NCI-H82 (cell line): ENCODE results near the gene GNAZ.
A peak's percentile ranks its signal among the peaks of the same experiment; 100 is the strongest.

Source experiments
- DNase-seq: peaks from one replicate; lab custom pipeline; 2025; lab: John Stamatoyannopoulos, UW

GNAZ gene

DNA sequence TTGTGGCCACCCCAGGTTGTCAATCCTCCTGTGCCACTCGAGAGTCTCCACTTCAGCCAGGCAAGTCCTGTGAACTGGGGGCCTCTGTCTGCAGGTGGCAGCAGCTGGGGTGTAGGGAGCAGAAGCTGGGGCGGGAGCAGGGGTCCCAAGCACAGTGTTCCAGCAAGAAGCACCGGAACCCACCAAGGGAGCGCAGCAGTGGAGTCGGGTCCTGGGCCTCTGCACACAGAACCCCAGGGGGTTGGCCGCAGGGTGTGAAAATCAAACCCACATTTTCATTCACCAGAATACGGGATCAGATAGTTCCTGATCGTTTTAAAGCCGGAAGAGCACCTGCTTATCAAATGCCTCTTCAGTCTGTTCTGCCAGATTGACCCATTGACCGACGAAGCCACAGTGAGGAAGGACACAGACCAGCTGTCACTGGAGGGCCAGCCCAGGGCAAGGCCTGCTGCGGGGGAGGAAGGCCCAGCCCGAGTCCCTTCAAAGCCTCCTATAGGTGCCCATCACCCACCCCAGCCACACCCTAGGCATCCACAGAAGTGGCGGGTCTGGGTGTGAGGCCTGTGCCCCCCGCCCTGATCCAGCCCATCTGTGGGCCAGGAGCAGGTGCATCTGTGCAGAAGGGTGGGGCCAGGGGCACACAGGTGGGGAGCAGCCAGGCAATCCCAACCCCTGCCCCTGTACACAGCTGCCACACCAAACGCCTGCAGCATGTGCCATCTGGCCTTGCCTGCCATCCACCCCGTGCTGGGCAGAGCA, 37.3 kb downstream of the GNAZ start:
- peak; percentile 37 for DNase-seq

DNA sequence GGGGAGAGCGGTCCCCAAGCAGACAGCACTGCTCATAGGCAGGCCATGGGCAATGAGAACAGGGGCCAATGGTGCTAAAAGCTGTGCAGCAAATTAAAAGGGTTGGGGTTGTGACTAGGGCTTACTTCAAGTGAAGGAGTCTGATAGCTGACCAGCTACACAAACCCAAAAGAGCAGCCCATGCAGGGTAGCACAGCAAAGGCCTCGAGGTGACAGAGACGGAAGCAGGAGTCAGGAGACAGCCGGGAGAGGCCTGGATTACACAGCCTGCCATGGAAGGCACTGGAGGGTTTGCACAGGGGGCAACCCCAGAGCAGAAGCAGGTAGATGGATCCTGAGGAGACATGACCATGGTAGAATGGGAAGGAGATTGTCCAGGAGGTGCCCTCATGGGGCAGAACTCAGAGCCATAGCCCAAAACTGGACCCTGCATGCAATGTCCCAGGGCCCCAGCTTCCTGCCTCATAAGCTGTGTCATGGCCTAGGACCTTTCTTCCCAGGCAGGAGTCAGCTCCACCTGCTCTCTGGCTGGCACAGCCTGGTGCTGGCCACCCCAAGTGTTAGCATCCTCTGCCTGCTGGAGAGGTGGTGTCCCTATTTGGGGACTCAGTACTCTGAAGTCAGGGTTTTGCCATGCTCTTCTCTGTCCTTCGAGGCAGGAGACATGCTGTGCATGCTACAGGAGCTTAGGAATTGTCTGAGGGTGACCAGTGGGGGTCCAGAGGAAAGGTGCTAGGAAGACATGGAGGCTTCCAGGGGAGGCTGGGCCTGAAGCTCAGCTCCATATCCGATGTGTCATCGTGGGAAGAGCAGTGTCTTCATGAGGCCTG, 38.1 kb downstream of the GNAZ start:
- DNase-seq = no peak

DNA sequence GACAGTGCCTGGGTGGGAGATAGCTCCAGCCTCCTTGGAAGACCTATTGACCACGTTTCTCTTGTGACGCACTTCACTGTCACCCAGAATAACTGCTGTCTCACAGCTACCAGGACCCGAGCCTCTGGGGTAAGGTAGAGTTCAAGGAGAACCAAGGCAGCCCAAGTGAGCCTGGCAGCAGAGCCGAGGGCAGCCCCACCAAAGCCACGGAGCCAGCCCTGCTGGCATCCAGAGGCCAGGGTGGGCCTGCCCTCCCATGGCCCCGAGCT, 38.7 kb downstream of the GNAZ start:
- no peak for DNase-seq

DNA sequence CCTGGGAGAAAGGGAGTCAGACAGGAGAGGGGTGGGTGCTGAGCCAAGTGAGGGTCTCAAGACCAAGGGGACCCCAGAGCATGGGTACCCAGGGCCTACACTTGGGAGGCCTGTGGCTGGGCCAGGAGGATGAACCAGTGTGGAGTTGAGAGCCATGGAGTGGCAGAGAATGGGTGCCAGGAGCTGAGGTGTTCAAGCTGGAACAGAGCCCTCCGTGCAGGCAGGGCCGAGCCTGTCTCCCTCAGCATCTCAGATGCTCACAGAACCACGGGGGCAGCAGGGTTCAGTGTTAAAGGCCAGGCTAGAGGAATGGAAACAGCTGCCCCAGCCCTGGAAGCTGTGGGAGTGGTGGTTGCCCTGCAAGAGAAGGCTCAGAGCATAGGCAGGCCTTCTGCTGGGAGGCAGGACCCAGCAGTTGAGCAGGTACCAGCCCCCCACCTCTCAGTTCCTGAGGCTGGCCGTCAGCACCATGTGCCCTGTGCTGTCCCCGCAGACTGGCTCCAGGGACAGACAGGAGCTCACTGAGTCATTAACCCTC, 39.2 kb downstream of the GNAZ start:
- DNase-seq = peak; percentile 47

DNA sequence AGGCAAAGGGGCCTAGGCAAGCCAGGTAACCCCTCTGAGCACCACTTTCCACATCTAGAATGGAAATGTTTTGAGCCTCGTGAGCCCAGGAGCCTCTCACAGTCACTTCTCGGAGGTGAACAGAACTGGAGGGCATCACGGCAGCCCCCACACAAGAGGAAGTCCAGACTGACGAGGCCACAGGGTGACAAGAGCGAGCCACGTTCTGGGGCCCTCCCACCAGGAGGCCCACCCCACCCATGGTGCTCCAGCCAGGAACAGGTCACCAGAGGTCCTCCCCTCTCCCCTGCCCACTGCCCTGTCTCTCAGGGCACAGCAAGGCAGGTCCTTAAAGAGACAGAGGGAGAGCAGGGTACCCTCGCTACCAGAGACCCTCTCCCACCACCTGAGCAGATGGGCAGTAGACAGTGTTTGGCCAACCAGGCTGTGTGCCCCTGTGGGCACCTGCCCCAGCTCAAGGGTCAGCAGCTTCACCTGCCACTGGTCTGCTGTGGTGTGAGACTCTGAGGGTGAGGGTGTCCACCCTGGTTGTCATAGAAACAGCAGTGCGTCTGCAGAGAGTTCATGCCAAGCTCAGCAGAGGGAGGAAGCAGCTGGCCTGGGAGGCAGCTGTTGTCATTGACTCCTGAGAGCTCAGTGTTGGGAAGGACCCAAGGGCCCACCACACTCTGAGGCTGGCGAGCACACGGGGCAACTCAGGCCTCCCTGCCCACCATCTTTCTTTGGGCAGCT, 40.0 kb downstream of the GNAZ start:
- DNase-seq = peak; percentile 15

DNA sequence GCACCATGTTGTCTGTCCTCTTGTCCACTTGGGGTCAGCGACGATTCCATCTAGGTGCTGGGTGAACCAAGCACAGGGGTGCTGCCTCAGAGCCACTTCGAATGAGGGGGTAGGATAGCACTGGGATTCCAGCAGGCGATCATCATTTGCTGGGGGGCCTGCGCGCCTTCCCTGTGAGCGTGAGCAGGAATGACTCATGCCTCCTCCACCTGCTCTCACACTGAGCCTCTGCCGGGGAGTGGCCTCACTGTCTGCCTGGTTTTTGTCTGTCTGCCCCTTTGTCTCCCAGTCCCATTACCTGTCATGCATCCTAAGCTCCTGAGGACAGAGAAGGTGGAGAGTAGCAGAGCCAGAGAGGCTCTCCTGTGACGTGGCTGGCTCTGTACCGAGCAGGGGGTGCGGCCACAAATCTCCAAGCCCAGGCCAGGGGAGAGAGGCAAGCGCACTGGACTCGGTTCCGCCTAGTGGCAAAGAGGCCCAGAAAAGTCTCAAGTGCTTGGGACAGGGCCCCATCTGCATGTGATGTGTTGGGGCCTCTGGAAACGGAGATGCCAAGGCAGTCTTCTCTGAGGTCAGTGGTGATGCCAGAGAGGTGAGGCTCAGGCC, 40.7 kb downstream of the GNAZ start:
- peak; percentile 12 for DNase-seq

DNA sequence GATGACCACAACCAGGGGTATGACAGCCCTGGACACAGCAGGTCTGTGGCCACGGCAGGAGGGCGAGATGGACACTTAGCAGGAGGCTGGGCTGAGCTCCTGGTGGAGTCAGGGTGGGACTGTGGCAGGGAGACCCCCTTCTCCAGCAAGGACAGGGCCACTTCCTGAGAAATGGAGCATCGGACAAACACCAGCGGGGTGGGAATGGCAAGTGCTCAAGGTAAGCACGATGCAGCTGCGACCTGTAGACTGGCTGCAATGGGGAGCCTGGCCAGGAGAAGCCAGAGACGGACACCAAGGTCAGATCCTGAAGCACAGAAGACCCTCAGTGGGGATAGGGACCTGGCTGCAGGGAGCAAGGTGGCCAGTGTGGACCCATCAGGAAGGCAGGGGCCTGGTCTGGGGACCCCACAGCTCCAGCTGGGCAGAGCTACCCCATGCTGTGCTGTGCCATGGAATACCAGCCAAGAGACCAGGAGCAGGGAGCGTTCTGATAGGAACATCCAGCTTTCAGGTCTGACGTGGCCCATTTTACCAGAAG, 42.2 kb downstream of the GNAZ start:
- DNase-seq = no peak

DNA sequence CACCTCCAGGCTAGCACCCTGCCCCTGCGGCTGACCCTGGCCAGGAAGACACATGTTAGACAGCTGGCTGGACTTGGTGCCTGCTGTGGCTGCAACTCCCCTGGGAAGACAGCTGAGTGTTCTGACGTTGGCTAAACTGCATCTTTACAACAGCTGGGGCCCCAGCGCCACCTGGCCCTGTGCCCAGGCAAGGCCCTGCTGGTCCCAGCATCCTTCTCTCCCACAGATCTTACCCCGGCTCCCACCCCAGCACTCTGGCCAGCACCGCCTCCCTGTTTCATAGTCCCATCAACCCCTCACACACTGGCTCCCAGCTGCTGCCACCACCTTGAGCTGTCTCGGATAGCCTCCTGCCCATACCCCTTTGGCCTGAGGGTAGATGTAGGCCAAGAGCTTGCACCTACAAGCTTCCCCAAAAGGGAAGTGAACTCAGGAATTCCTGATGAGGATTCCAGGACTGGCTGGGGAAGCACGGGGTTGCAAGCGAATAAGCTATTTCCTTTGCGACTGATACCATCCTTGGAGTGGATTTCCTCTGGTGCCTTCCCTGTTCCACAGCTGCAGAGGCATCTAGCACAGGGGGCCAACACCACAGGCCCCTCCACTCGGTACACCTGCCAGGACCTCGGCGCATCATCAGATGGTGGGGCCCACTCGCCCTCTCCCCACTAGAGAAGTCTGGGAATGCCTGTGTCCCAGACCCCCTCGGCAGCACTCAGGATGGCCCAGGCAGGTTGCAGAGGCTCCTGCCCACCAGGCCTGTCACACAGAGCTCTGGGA, 42.9 kb downstream of the GNAZ start:
- DNase-seq = peak; percentile 81

DNA sequence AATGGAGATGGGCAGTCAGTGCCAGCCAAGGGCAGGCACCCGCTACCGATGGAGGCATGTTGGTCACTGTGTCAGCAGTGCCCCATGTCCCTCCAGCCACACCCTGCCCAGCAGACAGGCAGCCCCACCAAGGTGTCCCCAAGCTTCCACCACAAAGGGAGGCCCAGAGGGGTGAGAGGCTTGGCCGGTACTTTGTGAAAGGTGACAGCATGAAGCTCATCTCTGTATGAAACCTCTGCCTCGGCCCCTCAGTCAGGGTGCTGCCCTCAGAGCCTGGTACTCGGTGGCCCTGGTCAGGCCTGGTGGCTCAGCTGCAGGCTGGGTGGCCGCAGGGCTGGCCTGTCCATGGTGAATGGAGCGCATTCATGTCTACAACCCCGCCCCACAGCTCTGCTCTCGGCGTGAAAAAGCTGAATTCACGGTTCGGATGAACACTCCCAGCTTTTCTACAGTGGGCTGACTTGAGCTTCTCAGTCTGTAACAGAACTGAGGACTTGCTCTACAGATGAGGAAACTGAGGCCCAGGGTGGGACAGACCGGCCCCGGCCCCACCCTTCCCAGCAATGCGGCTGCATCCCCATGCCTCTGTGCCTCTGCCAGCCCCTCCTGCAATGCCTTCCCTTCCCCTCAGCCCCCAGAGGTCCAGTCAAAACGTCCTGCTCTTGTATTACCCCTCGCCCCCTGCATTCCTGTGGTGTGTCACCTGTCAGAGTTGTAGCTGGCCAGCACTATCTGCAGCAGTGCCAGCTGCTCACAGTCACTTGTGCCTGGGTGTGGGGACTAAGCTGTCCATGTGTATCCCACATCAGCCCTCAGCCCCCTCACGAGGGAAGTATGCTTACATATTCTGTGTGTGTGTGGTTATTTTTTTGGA, 43.8 kb downstream of the GNAZ start:
- no peak for DNase-seq

DNA sequence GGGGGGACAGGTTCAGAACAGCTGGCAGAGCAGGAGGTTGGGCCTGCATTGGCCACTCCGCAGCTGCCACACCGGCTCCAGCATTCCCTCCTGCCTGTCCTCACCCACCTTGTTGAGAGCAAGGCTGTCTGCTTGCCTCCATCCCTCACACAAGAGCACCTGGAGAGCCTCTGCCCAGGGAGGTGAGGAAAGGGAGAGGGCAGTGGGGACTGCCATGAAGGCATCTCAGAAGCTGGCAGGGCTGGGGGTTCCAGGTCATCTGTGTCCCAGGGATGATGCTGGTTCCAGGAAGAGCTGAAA, 44.4 kb downstream of the GNAZ start:
- DNase-seq = no peak

DNA sequence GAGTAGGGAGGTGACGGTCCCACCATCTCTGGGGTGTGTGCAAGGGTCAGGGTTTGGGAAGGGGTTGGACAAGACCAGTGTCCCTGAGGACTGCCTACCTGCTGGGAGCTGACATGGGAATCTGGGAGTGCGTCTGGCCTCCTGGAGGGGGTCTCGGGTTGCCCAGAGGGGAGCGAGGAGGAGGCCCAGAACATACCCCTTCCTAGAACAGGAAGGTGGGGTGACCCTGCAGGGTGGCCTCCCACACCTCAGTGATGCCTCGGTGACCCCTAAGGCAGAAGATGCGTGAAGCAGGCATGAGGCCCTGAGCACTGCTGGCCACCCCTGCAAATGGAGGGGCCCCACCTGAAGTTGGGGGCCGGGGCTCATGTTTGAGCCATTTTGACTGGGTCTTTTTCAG, 45.0 kb downstream of the GNAZ start:
- no peak for DNase-seq

DNA sequence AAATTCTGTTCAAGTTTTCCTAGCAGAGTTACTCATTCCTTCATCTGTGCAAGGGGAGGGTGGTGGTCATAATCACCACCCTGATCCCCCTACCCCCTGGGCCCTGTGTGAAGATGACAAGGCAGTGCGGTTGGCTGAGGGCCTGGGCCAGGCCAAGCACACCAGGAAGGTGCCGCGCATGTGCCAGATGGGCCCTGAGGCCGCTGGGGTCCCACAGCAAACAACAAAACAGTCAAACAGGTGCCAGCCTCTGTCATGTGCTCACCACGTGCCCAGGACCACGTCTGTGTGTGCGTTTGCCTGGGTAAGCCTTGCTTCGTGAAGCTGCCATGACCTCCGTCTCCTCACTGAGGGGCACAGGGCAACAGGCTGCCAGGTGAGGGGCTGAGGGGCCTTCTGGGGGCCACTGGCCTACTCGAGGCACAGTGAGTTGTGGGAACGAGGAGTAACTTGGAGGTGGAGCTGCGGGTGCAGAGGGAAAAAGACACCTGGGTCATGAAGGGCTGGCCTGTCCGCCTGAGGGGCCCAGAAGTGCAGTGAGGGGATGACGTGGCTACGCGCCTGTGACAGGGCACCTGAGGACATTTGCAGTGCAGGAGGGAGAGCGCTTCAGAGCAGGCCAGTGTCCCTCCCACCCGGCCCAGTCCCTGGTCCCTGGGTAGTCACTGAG, 45.6 kb downstream of the GNAZ start:
- DNase-seq = no peak

DNA sequence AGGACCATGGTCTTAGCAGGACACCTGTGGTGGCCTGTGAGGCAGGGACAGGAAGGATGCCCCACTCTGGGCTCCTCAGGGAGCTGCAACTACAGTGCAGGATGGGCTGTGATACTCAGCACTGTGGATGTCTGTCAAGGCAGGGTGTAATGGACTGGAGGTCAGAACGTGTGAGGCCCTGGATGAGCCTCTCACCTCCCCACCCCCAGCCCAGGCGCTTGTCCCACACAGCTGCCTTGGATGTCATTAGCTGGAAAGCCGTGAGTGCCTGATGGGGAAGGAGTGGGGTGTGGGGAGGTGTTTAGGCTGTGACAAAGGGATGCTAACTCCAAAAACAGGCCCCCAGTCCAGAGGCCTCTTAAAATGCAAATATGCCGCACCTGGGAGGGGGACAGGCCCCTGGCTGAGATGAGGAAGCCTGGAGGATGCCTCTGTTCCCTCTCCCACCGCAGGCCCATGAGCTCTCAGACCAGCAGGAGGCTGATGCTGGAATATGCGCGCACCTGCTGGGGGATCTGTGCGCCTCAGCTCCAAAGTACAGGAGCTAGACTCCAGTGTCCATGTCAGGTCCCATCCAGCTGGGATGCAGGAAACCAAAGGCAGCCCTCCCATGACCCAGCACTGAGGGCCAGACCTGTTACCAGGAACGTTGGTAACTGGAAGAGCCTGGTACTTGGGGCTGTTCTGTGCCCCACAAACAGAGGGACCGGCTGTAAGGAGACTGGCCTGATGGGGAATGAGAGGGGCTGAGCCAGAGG, 46.4 kb downstream of the GNAZ start:
- no peak for DNase-seq

DNA sequence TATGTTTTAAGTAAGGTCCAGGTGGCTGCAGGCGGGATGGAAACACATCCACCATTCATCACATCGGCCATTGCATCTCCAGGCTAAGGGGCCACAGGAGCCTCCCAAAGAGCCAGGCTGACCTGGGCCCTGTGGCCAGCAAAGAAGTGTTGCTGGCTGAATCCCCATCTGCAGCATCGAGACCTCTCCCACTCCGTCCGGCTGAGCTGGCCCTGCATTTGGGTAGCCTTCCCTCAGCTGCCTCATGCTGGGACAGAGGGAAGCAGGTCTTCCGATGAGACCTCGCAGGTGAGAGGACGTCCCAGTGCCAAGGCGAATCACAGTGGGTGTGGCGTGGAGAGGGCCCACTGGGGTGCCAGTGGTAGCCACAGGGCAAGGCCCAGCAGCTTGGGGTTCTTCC, 47.0 kb downstream of the GNAZ start:
- DNase-seq = no peak

DNA sequence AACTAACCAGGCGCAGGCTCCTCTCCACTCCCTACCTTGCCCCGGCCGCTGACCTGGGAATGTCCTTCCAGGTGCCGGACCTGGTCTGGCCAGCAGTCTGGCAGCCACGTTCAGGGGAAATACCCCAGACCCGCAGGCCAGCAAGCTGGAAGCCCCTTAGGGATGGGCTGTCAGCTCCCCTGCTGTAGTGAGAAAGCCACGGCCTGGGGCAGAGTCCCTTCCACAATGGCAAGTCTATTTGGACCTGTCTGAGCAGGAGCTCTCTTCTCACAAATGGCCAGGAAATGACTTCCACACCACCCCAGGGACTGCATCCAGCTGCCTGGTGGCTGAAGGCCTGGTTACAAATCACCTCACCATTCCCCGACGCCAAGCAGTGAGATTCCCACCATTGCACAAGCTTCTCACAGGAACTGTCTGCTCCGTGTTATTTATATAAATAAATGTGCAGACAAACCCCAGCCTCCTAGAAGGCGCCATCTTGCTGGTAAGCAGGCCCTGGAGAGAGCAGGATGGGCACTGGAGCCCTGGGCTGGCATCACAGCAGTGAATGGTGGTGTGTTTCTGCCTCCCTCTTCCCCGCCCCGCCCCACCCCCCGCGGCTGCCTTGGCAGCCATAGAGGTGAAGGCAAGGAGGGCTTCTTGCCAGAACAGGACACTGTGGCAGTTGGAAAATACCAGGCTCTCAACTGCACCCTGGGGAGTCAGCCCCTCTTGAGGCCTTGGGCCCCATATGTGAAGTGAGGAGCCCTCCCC, 47.8 kb downstream of the GNAZ start:
- DNase-seq = no peak

DNA sequence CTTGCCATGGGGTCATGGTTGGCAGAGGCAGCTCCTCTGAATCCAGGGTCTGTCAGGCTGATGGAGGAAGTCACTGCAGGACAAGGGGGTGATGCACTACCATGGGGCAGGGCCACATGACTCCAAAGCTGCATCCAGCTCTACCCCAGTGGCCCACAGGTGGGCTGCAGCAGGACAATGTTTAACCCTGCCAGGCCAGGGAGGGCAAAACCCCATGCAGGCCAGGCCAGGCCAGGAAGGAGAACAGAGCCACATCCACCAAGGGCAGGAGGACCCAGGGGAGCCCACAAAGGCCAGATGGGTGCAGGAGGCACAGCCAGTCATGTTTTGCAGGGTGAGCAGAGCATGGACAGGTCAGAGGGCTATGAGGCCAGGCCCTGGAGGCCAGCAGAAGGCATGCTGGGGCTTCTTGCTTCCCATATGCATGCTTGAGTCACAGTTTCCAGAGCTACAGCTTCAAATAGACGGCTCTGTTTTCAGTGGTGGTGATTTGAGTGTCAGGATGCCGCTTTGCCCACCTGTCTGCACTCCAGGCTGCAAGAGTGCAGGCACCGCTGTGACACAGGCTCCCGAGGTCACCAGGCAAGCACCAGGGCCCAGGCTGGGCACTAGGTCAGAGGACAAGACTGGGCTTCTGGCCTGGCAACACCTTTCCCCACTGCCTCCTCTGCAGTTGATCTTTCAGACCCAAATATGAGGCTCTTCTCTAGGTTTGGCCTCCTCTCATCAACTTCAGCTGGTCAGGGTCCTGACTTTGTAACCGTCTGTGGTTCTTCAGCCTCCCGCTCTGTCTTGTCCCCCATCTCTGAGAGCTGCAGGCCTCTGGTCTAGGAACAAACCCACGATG, 48.6 kb downstream of the GNAZ start:
- DNase-seq = no peak
